Endothelial cell of umbilical vein (primary cell): Measurements from ENCODE around the gene EFHC1. TPM values are rescaled to one million over a fixed set of nuclear protein-coding genes. Genes with fewer than 3 reads are reported as not detected.

ENCODE experiments used
- BruUV-seq: library from RNA; stranded (reverse); fragments of 400-500 nt; replicated peaks from 2 replicates; lab custom pipeline; 2021; lab: Mats Ljungman, UMichigan
- CTCF ChIA-PET: fragments of 300-600, 350-600 bp; sonication (Branson Sonifier 250); formaldehyde crosslinking; loops from one replicate; lab custom pipeline; 2021; ENCODE audit warnings: antibody characterized with exemption, inconsistent platforms; lab: Charles Lee
- POLR2A ChIA-PET: fragments of 300-600, 350-600 bp; sonication (Branson Sonifier 250); formaldehyde crosslinking; loops from one replicate; lab custom pipeline; 2021; ENCODE audit warnings: antibody characterized with exemption, inconsistent platforms; lab: Charles Lee
- DNase-seq: peaks from one replicate; pipeline ENCODE4 v3.0.0-alpha.2; 2011; ENCODE audit warnings: low read depth, low spot score
- FAIRE-seq: peaks from 2 replicates; lab custom pipeline; 2011; peaks lifted over from hg19 to GRCh38; lab: Jason Lieb, UNC
- H2AFZ ChIP-seq: 2 replicates; pipeline ENCODE4 v1.6.0; 2012; ENCODE audit warnings: low read depth, low read length, control low read depth, inconsistent platforms
- H3K27ac ChIP-seq: 2 replicates; pipeline ENCODE4 v1.5.1; 2011; ENCODE audit warnings: low read depth, mild to moderate bottlenecking, control low read depth, low read length, moderate library complexity; ENCODE audit not compliant: insufficient read depth
- H3K27me3 ChIP-seq, 2 experiments: 2 replicates each; pipeline versions ENCODE4 v1.6.0 to v1.6.1; 2011; ENCODE audit warnings: low read length in 2 of 2, mixed read lengths in 1 of 2; ENCODE audit not compliant: control insufficient read depth in 2 of 2, insufficient read depth in 2 of 2
- H3K36me3 ChIP-seq, 2 experiments: 2 replicates in 1 of 2; 3 replicates in 1 of 2; pipeline ENCODE4 v1.5.1; 2011; ENCODE audit warnings: low read length in 2 of 2, mild to moderate bottlenecking in 1 of 2, moderate library complexity in 1 of 2; ENCODE audit not compliant: control insufficient read depth in 2 of 2, insufficient read depth in 2 of 2; ENCODE audit errors: extremely low read depth in 1 of 2
- H3K4me1 ChIP-seq: 3 replicates; pipeline ENCODE4 v1.5.1; 2011; ENCODE audit warnings: mild to moderate bottlenecking, low read length; ENCODE audit not compliant: control insufficient read depth, insufficient read depth; ENCODE audit errors: extremely low read depth
- H3K4me2 ChIP-seq: 2 replicates; pipeline ENCODE4 v1.6.1; 2011; ENCODE audit warnings: low read length, control low read depth, mixed read lengths; ENCODE audit not compliant: insufficient read depth
- H3K4me3 ChIP-seq, 3 experiments: fragments of 200-600 bp in 1 of 3; sonication (generic), shearing (Covaris generic) in 1 of 3; replicated peaks in 1 of 3; 2 replicates each; pipeline ENCODE4 v1.5.1; 2011 to 2016; ENCODE audit warnings: control low read depth in 3 of 3, low read length in 3 of 3, mild to moderate bottlenecking in 2 of 3, inconsistent platforms in 1 of 3, low read depth in 1 of 3, moderate library complexity in 1 of 3; ENCODE audit not compliant: insufficient read depth in 1 of 3
- H3K79me2 ChIP-seq: 2 replicates; pipeline ENCODE4 v1.6.0; 2012; ENCODE audit warnings: low read length, inconsistent platforms; ENCODE audit not compliant: control insufficient read depth, insufficient read depth
- H3K9ac ChIP-seq: replicated peaks from 2 replicates; pipeline ENCODE3; 2011; ENCODE audit warnings: low read length, control low read depth; ENCODE audit not compliant: insufficient read depth; ENCODE audit errors: extremely low read depth
- H3K9me1 ChIP-seq: replicated peaks from 3 replicates; pipeline ENCODE4 v1.6.0; 2011; ENCODE audit warnings: mild to moderate bottlenecking, low read length; ENCODE audit not compliant: control insufficient read depth, insufficient read depth; ENCODE audit errors: extremely low read depth
- H3K9me3 ChIP-seq: replicated peaks from 2 replicates; pipeline ENCODE4 v1.5.1; 2012; ENCODE audit warnings: low read length, inconsistent platforms; ENCODE audit not compliant: control insufficient read depth, insufficient read depth
- H4K20me1 ChIP-seq: replicated peaks from 2 replicates; pipeline ENCODE3; 2011; ENCODE audit warnings: mild to moderate bottlenecking, low read length; ENCODE audit not compliant: control insufficient read depth, insufficient read depth; ENCODE audit errors: extremely low read depth
- CTCF ChIP-seq, 2 donors: IDR thresholded peaks; 1 replicate in 1 of 2; 2 replicates in 1 of 2; pipeline ENCODE4 v1.5.1; 2011; ENCODE audit warnings: low read length in 2 of 2, mild to moderate bottlenecking in 2 of 2, moderate library complexity in 2 of 2, control low read depth in 1 of 2, inconsistent platforms in 1 of 2, low read depth in 1 of 2; ENCODE audit not compliant: insufficient read depth in 1 of 2; ENCODE audit errors: extremely low read depth in 1 of 2
- EZH2 ChIP-seq: IDR thresholded peaks from 2 replicates; pipeline ENCODE4 v1.6.1; 2012; ENCODE audit warnings: borderline replicate concordance, low read depth, mild to moderate bottlenecking, moderate library complexity, low read length, inconsistent platforms; ENCODE audit not compliant: severe bottlenecking
- FOS ChIP-seq: IDR thresholded peaks from 2 replicates; pipeline ENCODE4 v1.6.1; 2011; ENCODE audit warnings: mild to moderate bottlenecking, low read length, moderate library complexity, borderline replicate concordance; ENCODE audit not compliant: insufficient read depth
- GATA2 ChIP-seq: IDR thresholded peaks from 2 replicates; pipeline ENCODE4 v1.7.0; 2011; ENCODE audit warnings: low read depth, mild to moderate bottlenecking, moderate library complexity, mixed read lengths, low read length; ENCODE audit not compliant: insufficient read length, insufficient read depth
- JUN ChIP-seq: IDR thresholded peaks from 2 replicates; pipeline ENCODE4 v1.6.1; 2011; ENCODE audit warnings: borderline replicate concordance, low read depth; ENCODE audit not compliant: insufficient read length, insufficient read depth
- MAX ChIP-seq: IDR thresholded peaks from 2 replicates; pipeline ENCODE4 v1.6.1; 2011; ENCODE audit not compliant: insufficient read depth, insufficient read length
- MYC ChIP-seq: IDR thresholded peaks from one replicate; pipeline ENCODE4 v1.6.1; 2011; ENCODE audit warnings: mild to moderate bottlenecking, low read depth, low read length
- POLR2A ChIP-seq: IDR thresholded peaks from 2 replicates; pipeline ENCODE4 v1.6.1; 2012; ENCODE audit warnings: low read depth, mild to moderate bottlenecking, control low read depth, low read length
- POLR2AphosphoS5 ChIP-seq: IDR thresholded peaks from 2 replicates; pipeline ENCODE4 v1.6.1; 2012; ENCODE audit warnings: low read depth, mild to moderate bottlenecking, control low read depth, low read length, moderate library complexity; ENCODE audit not compliant: insufficient read depth
- dilution Hi-C: fragments of 300-500 bp; cut with MboI; formaldehyde crosslinking; loops from one replicate; pipeline ENCODE4 v1.15.0; 2019; ENCODE audit warnings: low sequenced_read_pairs; ENCODE audit not compliant: extremely low pct_ligation_motif_present
- intact Hi-C: fragments of 100-400 bp; cut with micrococcal nuclease; formaldehyde crosslinking; loops from one replicate; pipeline ENCODE4 v1.10.0; 2022
- polyA plus RNA-seq, 4 experiments: library from polyadenylated mRNA; depleted of rRNA in 3 of 4; stranded (reverse) in 3 of 4; unstranded in 1 of 4; fragments of >200 nt; gene quantifications; 2 replicates each; pipeline versions ENCODE4 v1.2.1 to v1.2.3, GENCODE V29; 2011 to 2012; ENCODE audit warnings: missing spikeins in 1 of 4
- total RNA-seq: library from RNA; stranded (reverse); gene quantifications from 2 replicates; pipeline ENCODE4 v1.2.3, GENCODE V29; 2021

Gene EFHC1
- total and polyA plus RNA-seq, 2 donors (not counting 3 experiments of a cell fraction or from before 2014, with no cell fraction given) = 14.6 to 17.6 TPM

GRCh38 chr6:52403627-52404026, 16.5 kb upstream of the EFHC1 start:
- no peak overlapping the region for H3K4me3 ChIP-seq
- H3K9me3 ChIP-seq = no peaks in the 10 kb centered on the region
- H4K20me1 ChIP-seq = no peaks in the 10 kb centered on the region
- dilution Hi-C loops (loop anchor here (25.0 kb wide), 1 partner anchor 134 kb away; no protein-coding TSS in a partner anchor), intact Hi-C loops (no loop called here)
- DNase-seq (no peak), FAIRE-seq (no peak)
- no peak overlapping the region for H3K4me2 ChIP-seq
- H3K4me1 ChIP-seq = no peaks in the 10 kb centered on the region
- H3K27me3 ChIP-seq = no peaks in the 10 kb centered on the region
- H2AFZ ChIP-seq = no peak overlapping the region
- POLR2A ChIA-PET = no interaction called here
- CTCF ChIA-PET = interaction anchor here (2.8 kb wide), 1 partner anchor 260 kb away, joined by 13 read pairs; no protein-coding TSS in a partner anchor
- BruUV-seq = no TSS peak
- H3K27ac ChIP-seq = no peak overlapping the region
- no peak overlapping the region for H3K9ac ChIP-seq
- H3K79me2 ChIP-seq = no peaks in the 10 kb centered on the region
- no peaks in the 10 kb centered on the region for H3K9me1 ChIP-seq
- H3K36me3 ChIP-seq = peaks cover 0 to 4% of the 10 kb centered on the region in 2 experiments
- no peak for TF ChIP-seq EZH2
- TF ChIP-seq GATA2 = no peak
- no peak for TF ChIP-seq MAX
- TF ChIP-seq POLR2A = no peak
- TF ChIP-seq MYC = no peak
- TF ChIP-seq POLR2AphosphoS5 = no peak
- TF ChIP-seq FOS = no peak
- TF ChIP-seq CTCF (IDR thresholded peaks at IDR 0.05; ENCODE audit: extremely low read depth in 1 of 2, insufficient read depth in 1 of 2, low read depth in 1 of 2, low read length in 2 of 2) = no peak
- TF ChIP-seq JUN = no peak
